GM19240 (cell line): ENCODE results near the gene PRSS12.
"Not testable (repeated sequence)": the region's sequence is repeated elsewhere in the genome, so short reads cannot be mapped to it uniquely, and the experiment has no call there.

ENCODE experiments used
- DNase-seq: peaks from one replicate; pipeline ENCODE4 v3.0.0; 2011; ENCODE audit warnings: low spot score; ENCODE audit not compliant: insufficient read length

PRSS12 gene

DNA sequence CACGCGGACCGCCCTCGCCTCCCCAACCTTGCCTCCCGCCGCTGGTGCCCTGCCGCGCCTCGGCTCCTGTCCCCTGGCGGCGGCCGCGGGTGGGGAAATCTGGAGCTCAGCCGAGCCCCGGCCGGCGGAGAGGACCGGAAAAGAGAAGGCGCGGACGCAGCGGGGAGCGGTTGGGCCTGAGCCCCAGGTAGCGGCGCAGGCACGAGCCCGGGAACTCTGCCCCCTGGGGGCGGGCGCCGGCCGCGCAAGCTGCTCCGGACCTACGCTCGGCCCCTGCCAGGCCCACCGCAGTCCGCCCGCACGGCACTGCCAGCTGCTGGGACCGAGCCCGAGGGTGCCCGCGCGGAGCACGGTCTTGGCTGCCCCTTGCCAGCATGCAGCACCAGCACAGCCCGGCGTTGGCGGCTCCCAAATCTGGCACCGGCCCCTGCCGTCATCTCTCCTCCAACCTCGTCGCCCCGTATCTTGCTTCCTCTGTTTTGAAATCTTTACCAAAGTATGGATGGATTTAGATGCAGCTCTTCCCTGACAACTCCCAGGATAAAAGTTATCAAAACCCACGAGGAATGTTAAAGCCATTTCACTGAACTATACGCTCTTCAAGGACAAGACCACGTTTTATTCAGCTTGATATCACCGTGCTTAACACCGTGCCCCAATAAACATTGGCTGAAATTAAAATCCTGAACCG, at the start of gene PRSS12:
Gene PRSS12, minus strand, starts transcription at position 161 of the 691 bp plus-strand sequence. CDS start 283 bp downstream, outside the sequence.
- peak; percentile 56 for DNase-seq

DNA sequence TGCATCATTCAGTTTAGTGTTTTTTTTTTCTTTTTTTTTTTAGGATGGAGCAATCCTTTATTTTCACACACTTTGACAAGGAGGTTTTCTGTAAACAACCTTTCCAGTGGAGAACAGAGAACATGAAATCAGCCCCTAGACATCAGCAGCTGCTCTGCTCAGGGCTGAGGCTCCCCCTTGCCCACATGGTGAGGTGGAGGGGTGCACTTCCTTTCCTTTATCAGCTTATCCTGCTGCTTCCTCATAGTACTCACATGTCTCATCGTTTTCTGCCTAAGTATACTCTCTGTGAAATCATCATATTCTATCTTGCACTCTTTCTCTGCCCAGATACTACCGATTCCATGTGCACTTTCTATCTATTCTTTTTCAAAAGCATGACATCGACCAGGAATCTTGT, 47.6 kb upstream of the PRSS12 start:
- DNase-seq = no peak

DNA sequence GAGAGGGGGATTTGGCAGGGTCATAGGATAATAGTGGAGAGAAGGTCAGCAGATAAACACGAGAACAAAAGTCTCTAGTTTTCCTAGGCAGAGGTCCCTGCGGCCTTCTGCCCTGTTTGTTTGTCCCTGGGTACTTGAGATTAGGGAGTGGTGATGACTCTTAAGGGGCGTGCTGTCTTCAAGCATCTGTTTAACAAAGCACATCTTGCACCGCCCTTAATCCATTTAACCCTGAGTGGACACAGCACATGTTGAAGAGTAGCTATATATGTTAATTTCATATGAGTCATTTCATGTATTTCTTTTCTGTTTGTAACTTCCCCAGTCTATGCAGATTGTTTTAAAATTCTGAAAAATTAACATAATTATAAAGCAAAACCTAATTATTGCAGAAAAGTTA, 47.1 kb upstream of the PRSS12 start:
- DNase-seq = not testable (repeated sequence)

- peak; percentile 22 for DNase-seq
Observed at GRCh38 chr4:118398226-118399090, 45.7 kb upstream of the PRSS12 start.

- DNase-seq = no peak
Observed at GRCh38 chr4:118397623-118397979, 44.8 kb upstream of the PRSS12 start.

- DNase-seq = no peak
Observed at GRCh38 chr4:118396881-118397622, 44.2 kb upstream of the PRSS12 start.

DNA sequence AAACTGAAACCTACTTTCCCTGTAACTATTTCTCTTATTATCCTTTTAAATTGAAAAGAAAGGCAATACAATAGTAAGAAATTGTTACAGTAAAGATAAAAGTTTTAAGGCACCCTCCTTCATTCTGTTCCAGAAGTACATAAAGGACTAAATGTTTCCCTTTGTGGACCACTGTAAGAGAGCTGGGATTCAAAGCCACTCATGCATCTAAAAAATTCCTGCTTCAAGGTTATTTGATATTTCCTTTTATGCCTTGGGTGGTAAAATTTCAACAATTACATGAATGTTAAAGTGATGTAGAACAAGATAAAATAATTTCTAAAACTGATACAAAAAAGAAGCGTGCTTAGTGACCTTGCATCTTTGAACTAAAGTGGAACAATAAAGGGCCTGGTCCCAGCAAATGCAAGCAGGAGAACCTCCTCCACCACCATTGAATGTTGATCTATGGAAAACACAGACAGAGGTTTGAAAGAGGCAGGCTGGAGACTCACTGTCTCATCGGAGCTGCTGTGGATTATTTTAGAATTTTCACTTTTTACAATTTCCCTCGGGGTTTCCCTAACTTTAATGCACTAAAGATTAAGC, 42.3 kb upstream of the PRSS12 start:
- DNase-seq = no peak

DNA sequence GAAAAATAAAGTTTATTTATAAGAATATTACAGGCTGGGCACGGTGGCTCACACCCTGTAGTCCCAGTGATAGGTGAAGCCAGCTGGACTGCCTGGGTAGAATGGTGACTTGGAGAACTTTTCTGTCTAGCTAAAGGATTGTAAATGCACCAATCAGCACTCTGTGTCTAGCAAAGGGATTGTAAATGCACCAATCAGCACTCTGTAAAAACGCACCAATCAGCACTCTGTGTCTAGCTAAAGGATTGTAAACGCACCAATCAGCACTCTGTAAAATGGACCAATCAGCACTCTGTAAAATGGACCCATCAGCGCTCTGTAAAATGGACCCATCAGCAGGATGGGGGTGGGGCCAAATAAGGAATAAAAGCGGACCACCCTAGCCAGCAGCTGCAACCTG, 39.7 kb upstream of the PRSS12 start:
- DNase-seq = not testable (repeated sequence)

DNA sequence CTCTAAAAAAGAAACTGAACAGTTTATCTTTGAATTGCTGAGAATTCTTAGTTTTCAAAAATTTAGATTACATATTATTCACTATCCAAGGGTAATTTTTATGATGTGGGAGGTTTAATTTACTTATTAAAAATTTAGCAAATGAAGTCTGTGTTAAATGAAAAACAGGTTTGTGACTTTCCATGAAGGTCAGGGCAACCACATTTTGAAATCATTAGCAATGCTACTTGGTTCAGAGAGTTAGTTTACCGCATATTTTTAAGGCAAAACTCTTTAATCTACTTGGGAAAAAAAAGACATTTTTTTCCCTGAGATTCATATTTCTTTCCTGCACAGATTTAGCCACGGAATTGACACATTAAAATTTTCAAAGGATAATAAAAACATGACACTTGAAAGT, 37.3 kb upstream of the PRSS12 start:
- DNase-seq = no peak

DNA sequence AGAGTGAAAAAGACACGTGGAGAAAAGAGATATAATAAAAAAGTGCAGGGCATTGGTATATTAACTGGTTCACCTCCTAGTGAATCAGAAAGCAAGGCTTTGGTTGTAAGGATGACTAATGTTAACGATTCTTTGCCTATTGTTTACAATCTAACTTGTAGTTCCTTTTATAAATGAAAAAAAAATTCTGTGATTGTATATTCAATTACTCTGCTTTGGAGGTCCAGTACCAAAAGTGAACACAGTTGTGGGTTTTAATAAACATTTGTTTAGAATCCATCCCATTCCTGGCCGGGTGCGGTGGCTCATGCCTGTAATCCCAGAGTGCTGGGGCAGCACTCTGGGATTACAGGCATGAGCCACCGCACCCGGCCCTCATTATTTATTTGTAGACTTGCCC, 36.9 kb upstream of the PRSS12 start:
- DNase-seq = no peak

DNA sequence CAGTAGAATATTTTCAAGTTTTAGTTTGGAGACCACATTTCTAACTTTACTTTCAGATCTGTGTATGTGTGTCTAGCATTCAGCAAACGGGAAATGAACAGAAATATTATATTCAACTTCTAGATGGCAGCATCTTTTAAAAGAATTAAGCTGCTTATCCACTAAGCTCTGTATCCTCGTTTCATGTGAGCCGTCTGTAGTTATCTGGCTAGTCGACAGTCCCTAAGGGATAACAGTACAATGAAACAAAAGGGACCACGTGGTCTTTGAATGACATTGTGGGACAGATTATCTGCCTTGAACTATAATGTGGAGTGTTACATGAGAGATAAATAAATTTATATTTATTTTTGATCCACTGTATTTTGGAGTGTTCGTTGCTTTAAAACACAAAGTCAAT, 35.8 kb upstream of the PRSS12 start:
- DNase-seq = no peak

GRCh38 chr4:118381902-118382301, 29.1 kb upstream of the PRSS12 start:
- DNase-seq = no peak

- DNase-seq = no peak
Observed at GRCh38 chr4:118373614-118374255, 20.9 kb upstream of the PRSS12 start.

DNA sequence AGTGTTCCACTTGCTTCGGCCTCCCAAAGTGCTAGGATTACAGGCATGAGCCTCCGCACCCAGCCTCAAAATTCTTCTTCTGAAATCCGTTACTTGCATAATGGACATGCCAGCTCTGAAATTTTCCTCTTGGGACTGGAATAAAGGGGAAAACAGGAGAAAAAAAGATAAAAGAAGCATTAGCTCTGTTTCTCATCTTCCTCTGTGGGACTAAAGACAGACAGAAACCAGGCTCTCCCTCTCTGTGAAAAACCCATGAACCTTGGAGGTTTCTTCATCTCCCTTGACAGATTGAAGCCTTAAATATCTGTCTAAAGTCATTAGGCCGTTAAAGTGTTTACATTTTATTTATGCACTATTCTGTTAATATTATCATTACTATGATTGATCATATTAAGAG, 19.4 kb upstream of the PRSS12 start:
- no peak for DNase-seq

DNA sequence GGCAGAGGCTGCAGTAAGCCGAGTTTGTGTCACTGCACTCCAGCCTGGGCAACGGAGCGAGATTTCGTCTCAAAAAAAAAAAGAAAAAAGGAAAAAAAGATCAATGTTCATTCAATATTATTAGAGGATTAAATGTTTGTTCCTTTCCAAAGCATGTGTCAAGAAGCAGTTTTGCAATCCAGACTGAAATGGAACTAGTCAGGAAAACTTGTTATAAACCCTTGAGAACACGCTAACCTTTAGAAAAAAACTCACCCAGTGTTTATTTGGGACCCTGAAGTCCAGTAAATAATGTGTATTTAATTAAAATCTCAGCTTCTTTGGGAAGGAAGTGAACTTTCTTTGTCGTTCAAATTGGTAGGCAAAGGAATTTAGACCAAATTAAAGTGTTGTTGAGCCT, 16.4 kb upstream of the PRSS12 start:
- no peak for DNase-seq

DNA sequence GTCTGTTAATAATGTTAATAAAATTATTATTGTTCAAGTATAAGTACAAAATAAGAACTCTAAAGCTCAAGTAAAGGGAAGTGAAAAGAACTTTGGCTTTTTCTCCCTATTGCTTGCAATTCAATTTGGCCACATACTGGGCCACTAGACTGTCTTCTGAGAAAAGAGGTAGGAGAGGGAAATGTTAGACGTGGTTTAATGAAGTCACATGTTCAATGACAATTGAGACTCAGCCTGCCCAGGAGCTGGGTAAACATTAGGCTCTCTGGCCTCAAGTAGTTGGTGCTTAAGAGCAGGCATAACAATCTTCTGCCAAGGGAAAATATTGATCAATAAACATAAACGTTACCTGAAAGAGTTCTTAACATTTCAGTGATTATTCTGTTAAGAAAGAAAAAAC, 15.1 kb upstream of the PRSS12 start:
- no peak for DNase-seq

DNA sequence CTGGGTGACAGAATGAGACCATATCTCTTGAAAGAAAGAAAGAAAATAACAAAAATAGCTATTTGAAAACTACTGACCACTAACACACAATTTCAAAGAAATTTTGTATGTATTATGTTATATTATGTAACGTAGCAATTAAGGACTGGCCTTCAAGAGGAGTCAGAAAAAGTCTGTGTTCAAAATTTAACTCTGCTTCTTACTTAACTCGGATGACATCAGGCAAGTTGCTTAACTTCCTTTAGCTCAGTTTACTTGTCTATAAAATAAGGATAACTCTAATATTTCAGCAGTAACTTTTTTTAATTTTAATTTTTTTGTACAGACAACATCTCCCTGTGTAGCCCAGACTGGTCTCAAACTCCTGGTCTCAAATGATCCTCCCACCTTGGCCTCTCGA, 14.6 kb upstream of the PRSS12 start:
- no peak for DNase-seq

DNA sequence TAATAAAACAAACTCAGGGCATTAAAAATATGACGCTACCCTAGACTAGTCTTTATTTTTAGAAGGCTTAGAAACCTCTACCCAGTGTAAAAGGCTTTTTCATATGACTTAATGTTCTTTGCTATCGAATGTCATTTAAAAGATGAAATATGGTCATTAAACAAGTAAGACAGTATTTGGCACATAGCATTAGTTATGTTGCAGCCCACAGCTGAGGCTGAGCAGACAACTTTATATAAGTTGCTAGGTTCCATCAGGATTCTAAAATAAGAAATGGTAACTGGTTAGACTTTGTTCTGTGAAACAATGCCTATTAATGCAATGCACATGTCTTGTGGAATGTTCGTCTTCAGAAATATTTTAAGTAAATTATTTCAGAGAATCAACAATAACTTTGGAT, 10.4 kb upstream of the PRSS12 start:
- DNase-seq = no peak

- no peak for DNase-seq
Observed at GRCh38 chr4:118361192-118361591, 8.4 kb upstream of the PRSS12 start.

- DNase-seq = no peak
Observed at GRCh38 chr4:118360106-118360505, 7.3 kb upstream of the PRSS12 start.

- no peak for DNase-seq
Observed at GRCh38 chr4:118357601-118358000, 4.8 kb upstream of the PRSS12 start.
